Gastroesophageal sphincter (tissue), 3 donors: ENCODE results near the gene ARMC8.

ENCODE experiments used
- EP300 ChIP-seq: sonication (generic); formaldehyde crosslinking; IDR thresholded peaks from one replicate; pipeline ENCODE4 v1.6.1; 2017; ENCODE audit warnings: antibody characterized with exemption, mild to moderate bottlenecking
- POLR2A ChIP-seq, 2 donors: fragments of 450-650 bp; IDR thresholded peaks; one replicate each; pipeline ENCODE4 v1.6.1; 2017; ENCODE audit warnings: antibody characterized with exemption in 2 of 2, mild to moderate bottlenecking in 2 of 2, moderate library complexity in 1 of 2
- POLR2AphosphoS5 ChIP-seq: sonication (generic); formaldehyde crosslinking; IDR thresholded peaks from one replicate; pipeline ENCODE4 v1.6.1; 2017; ENCODE audit warnings: antibody characterized with exemption
- TF ChIP-seq, protein P1 (sequence below), 4 experiments: fragments of 200-600 bp in 2 of 4; fragments of 450-650 bp in 2 of 4; sonication (generic) in 1 of 4; IDR thresholded peaks; one replicate each; pipeline ENCODE4 v1.5.1; 2017 to 2019; ENCODE audit warnings: antibody characterized with exemption in 4 of 4, mild to moderate bottlenecking in 2 of 4, moderate library complexity in 2 of 4

- TF ChIP-seq, protein P1, sequence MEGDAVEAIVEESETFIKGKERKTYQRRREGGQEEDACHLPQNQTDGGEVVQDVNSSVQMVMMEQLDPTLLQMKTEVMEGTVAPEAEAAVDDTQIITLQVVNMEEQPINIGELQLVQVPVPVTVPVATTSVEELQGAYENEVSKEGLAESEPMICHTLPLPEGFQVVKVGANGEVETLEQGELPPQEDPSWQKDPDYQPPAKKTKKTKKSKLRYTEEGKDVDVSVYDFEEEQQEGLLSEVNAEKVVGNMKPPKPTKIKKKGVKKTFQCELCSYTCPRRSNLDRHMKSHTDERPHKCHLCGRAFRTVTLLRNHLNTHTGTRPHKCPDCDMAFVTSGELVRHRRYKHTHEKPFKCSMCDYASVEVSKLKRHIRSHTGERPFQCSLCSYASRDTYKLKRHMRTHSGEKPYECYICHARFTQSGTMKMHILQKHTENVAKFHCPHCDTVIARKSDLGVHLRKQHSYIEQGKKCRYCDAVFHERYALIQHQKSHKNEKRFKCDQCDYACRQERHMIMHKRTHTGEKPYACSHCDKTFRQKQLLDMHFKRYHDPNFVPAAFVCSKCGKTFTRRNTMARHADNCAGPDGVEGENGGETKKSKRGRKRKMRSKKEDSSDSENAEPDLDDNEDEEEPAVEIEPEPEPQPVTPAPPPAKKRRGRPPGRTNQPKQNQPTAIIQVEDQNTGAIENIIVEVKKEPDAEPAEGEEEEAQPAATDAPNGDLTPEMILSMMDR (IDR thresholded peaks at IDR 0.05), result no peak
- TF ChIP-seq EP300 (no peak), POLR2A (IDR thresholded peaks at IDR 0.05) (no peak), POLR2AphosphoS5 (no peak)
These were observed 141.2 kb downstream of the ARMC8 start for GRCh38 chr3:138328341-138328740.
